ENCODE results near the gene PGM2. TPM values are rescaled to one million over a fixed set of nuclear protein-coding genes. Genes with fewer than 3 reads are reported as not detected.
"Not testable (repeated sequence)": the region's sequence is repeated elsewhere in the genome, so short reads cannot be mapped to it uniquely, and the experiment has no call there.

Gene PGM2
- total RNA-seq, 1 donor from 2014 or later, result 19.5 TPM

DNA sequence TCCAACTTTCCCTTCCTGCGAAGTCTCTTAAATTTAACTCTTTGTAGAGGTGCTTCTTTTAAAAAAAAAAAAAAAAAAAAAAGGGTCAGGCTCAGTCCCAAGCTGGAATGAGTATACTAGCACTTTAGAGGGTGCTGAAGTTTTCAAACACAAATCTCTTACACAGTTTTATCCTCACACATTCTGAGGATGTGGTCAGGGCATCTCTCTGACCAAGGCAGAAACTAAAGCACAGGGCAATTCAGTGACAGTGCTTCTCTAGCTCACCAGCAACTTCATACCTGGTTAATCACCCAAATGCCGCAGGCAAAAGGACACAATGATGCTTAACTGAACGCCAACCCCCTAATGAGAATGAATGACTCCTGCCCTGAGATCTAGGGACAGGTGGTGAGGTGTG, 9.8 kb upstream of the PGM2 start:
- no peak for DNase-seq (ENCODE audit: low spot score)

GRCh38 chr4:37818752-37819151, 7.7 kb upstream of the PGM2 start:
- no peak for DNase-seq (ENCODE audit: low spot score)

DNA sequence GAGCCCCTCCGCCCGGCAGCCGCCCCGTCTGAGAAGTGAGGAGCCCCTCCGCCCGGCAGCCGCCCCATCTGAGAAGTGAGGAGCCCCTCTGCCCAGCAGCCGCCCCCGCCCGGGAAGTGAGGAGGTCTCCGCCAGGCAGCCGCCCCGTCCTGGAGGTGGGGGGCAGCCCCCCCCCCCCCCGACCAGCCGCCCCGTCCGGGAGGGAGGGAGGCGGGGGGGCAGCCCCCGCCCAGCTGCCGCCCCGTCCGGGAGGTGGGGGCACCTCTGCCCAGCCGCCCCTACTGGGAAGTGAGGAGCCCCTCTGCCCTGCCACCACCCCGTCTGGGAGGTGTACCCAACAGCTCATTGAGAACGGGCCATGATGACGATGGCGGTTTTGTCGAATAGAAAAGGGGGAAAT, 6.0 kb upstream of the PGM2 start:
- not testable (repeated sequence) for DNase-seq (ENCODE audit: low spot score)

- DNase-seq (ENCODE audit: low spot score), result no peak
These were observed 4.4 kb upstream of the PGM2 start for GRCh38 chr4:37821953-37822605.

- not testable (repeated sequence) for DNase-seq (ENCODE audit: low spot score)
These were observed 985 bp upstream of the PGM2 start for GRCh38 chr4:37825501-37825900.

DNA sequence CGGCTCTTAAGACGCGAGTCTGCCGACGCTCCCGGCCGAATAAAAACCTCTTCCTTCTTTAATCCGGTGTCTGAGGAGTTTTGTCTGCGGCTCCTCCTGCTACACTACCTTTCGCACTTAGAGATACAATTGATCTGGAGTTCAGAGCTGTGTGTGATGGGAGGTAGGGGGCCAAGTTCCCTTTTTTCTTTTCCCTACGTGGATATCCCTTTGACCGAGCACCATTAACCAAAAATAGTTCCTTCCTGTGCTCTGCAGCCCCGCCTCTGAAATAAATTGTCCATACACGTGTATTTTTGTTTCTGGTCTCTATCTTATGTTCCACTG, 555 bp upstream of the PGM2 start:
- no peak for DNase-seq (ENCODE audit: low spot score)

GRCh38 chr4:37827030-37827685, 672 bp downstream of the PGM2 start:
- DNase-seq (ENCODE audit: low spot score), result peak; percentile 45

- DNase-seq (ENCODE audit: low spot score), result peak; percentile 9
These were observed 1.4 kb downstream of the PGM2 start for GRCh38 chr4:37827802-37828321.

DNA sequence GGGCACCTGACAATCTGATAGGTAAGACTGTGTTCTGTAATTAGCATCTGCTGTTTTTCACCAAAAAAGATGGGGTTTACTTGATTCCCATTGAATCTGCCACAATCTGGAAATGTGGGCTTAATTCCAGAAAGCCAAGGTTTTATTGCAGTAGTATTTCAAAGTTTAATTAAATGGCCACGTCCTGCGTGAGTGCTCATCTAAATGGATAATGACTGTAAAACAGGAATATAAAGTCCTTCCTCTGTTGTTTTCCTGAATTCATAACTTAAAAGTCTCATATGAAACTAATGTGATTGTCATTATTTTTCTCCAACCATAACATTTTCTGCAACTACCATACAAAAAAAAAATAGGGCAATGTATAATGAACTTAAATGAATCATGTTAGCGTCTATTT, 2.4 kb downstream of the PGM2 start:
- no peak for DNase-seq (ENCODE audit: low spot score)

GRCh38 chr4:37830640-37831039, 4.2 kb downstream of the PGM2 start:
- peak; percentile 22 for DNase-seq (ENCODE audit: low spot score)

DNA sequence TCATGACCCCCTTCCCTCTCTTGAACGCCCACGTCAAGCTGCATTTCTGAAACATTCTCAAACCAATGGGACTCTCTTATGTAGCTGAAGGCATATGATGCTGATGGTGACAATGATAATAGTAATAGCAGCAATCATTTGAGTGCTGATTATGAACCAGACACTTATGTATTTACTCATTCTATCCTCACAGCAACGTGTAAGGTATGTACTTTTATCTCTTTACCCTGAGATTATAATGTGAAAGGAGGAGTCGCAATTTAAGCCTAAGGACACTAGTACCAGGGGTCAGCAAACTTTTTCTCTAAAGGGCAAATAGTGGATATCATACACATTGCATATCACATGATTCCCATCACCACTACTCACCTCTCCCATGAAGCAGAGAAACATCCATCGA, 8.5 kb downstream of the PGM2 start:
- DNase-seq (ENCODE audit: low spot score), result no peak

DNA sequence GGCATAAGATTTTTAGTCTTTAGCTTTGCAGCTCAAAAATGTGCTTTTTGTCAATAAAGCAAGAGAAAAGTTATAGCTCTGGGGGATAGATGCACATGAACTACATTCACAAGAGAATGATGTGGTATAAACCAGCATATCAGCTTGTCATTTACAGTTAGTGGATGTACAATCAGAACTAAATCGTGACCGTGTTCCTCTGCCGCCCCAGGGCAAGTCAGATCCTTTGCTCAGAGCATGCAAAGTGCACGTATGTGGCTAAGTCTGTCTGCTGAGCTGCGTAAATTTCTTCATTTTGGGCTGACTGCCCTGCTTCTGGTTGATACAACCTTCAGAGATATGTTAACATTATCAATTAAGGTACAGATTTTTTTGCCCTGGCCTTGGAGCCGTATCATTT, 9.3 kb downstream of the PGM2 start:
- no peak for DNase-seq (ENCODE audit: low spot score)

DNA sequence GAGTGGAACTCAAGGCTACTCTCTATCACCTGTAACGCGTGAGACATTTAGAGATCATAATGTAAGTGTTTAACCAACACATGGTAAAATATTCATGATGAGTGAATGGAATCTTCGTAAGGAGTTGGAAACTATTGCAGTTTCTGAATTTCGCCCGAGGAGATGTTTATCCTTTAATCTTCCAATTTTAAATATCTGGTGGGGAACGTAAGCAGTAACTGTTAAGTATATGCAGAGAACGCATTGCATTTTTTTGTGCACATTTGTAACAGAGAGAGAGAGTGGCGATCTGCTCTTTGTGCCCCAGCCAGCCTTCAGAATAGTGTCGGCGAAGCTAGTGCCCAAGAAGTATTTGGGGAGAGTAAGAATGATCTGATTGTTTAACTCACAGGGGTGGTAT, 9.8 kb downstream of the PGM2 start:
- no peak for DNase-seq (ENCODE audit: low spot score)

- no peak for DNase-seq (ENCODE audit: low spot score)
These were observed 10.5 kb downstream of the PGM2 start for GRCh38 chr4:37836838-37837440.

GRCh38 chr4:37837446-37837845, 11.0 kb downstream of the PGM2 start:
- peak; percentile 2 for DNase-seq (ENCODE audit: low spot score)

DNA sequence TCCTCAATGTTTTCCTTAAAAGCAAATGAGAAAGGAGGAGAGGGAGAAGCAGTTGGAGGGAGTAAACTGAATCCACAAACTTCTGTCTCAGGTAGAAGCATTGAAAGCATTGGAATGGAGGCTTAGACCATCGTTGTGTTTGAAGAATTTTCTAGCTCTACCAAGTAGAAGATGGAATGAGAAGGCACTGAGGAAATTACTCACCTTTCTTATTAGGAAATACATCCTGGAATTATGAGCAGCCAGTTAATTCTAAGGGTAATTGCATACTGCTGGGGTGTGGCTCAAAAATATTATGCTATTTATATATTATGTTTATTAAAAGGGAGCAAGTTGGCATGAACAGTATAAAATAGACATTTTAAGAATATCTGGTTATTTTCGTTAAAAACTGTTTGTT, 12.9 kb downstream of the PGM2 start:
- DNase-seq (ENCODE audit: low spot score), result no peak

GRCh38 chr4:37844204-37844603, 17.7 kb downstream of the PGM2 start:
- no peak for DNase-seq (ENCODE audit: low spot score)

GRCh38 chr4:37845201-37845600, 18.7 kb downstream of the PGM2 start:
- DNase-seq (ENCODE audit: low spot score), result no peak

GRCh38 chr4:37847311-37847884, 20.9 kb downstream of the PGM2 start:
- DNase-seq (ENCODE audit: low spot score), result no peak

DNA sequence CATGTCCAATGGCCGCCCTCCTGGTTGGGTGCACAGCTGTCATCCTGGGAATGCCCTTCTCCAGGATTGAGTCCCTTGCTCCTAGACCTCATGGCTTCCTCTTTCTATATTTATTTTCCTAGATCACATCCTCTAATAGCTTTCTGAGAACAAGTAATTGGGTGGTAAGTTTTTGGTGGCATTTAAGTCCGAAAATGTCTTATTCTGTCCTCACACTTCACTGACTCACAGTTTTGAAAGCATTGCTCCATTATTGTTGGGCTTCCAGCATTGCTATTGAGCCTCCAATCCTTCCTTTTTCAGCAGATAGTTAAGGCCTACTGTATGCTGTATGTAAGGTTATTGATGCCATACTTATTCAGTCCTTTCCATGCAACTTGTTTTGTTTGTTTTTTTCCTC, 25.9 kb downstream of the PGM2 start:
- DNase-seq (ENCODE audit: low spot score), result no peak

- no peak for DNase-seq (ENCODE audit: low spot score)
These were observed 31.6 kb downstream of the PGM2 start for GRCh38 chr4:37858112-37858511.

DNA sequence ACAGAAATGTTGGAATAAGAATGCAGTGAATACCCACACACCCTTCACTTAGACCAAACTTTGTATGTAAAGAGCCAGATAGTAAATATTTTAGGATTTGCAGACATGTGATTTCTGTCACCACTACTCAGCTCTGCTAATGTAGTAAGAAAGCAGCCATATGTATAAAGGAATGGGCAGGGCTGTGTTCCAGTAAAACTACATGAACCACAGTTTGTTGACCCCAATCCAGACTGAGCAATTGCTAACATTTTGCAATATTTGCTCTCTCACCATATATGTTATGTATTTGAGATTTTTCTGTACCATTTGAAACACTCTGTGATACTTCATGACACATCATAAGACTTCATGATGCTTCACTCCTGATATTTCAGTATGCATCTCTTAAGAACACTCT, 32.4 kb downstream of the PGM2 start:
- DNase-seq (ENCODE audit: low spot score), result no peak

DNA sequence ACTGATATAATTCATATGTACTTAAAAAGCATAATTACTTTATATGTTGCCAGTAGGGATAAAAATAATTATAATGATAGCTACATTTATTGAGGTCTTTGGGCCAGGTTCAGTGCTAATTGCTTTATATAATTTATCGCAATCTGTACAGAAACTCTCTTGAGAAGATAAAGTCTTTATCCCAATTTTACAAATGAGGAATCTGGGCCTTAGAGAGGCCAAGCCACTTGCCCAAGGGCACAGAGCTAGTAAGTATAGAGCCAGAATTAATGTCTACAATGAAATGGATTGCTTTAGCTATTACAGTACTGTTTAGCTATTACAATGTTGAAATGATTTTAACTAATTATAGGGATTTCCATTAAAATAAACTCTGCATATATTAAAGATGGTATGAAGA, 33.8 kb downstream of the PGM2 start:
- DNase-seq (ENCODE audit: low spot score), result no peak
